ENCODE data around the gene FRMD4B. TPM values are rescaled to one million over a fixed set of nuclear protein-coding genes. Genes with fewer than 3 reads are reported as not detected.

Gene FRMD4B
- total and polyA plus RNA-seq, 2 donors (not counting 3 experiments of a cell fraction or from before 2014, with no cell fraction given), result 66.4 to 89.7 TPM

- FAIRE-seq (peak; percentile 95), DNase-seq (ENCODE audit: low read depth, low spot score) (peak; percentile 65)
- intact Hi-C loops (cut with micrococcal nuclease) (loop anchor here (1.0 to 5.0 kb wide), 8 partner anchors 39 to 510 kb away; partner anchors contain the start of gene LMOD3), dilution Hi-C loops (cut with MboI; ENCODE audit: extremely low pct_ligation_motif_present, low sequenced_read_pairs) (loop anchor here (25.0 kb wide), 1 partner anchor 251 kb away; no protein-coding TSS in a partner anchor)
- H3K4me3 ChIP-seq (replicated peaks in 1 of 3; ENCODE audit: insufficient read depth in 1 of 3, low read depth in 1 of 3, low read length in 3 of 3), result no peak overlapping the region
- ChIA-PET POLR2A (no interaction called here), CTCF (interaction anchor here (0.6 to 9.7 kb wide), 53 partner anchors 8 to 694 kb away, joined by 3 to 230 read pairs (median 4); partner anchors contain the start of genes FRMD4B and LMOD3)
- H3K27me3 ChIP-seq (ENCODE audit: control insufficient read depth in 2 of 2, insufficient read depth in 2 of 2, low read length in 2 of 2), result peaks cover 0 to 1% of the 10 kb centered on the region in 2 experiments
- H3K79me2 ChIP-seq (ENCODE audit: control insufficient read depth, insufficient read depth, low read length), result no peaks in the 10 kb centered on the region
- no peak overlapping the region for H2AFZ ChIP-seq (ENCODE audit: low read depth, low read length)
- no peak overlapping the region for H3K27ac ChIP-seq (ENCODE audit: insufficient read depth, low read depth, low read length)
- H4K20me1 ChIP-seq (replicated peaks; ENCODE audit: control insufficient read depth, extremely low read depth, insufficient read depth, low read length), result no peaks in the 10 kb centered on the region
- peak; percentile 75 for TF ChIP-seq CTCF (IDR thresholded peaks at IDR 0.05; ENCODE audit: extremely low read depth in 1 of 2, insufficient read depth in 1 of 2, low read depth in 1 of 2, low read length in 2 of 2)
- no peak for TF ChIP-seq POLR2A (IDR thresholded peaks at IDR 0.05; ENCODE audit: low read depth, low read length)
- no peak for TF ChIP-seq EZH2 (IDR thresholded peaks at IDR 0.05; ENCODE audit: borderline replicate concordance, low read depth, low read length, severe bottlenecking)
- no peak for TF ChIP-seq FOS (IDR thresholded peaks at IDR 0.05; ENCODE audit: borderline replicate concordance, insufficient read depth, low read length)
- TF ChIP-seq MAX (IDR thresholded peaks at IDR 0.05; ENCODE audit: insufficient read depth, insufficient read length), result no peak
- H3K9me1 ChIP-seq (replicated peaks; ENCODE audit: control insufficient read depth, extremely low read depth, insufficient read depth, low read length), result no peaks in the 10 kb centered on the region
- H3K9ac ChIP-seq (replicated peaks; ENCODE audit: extremely low read depth, insufficient read depth, low read length), result no peak overlapping the region
- no TSS peak for BruUV-seq (replicated peaks)
- no peaks in the 10 kb centered on the region for H3K4me1 ChIP-seq (ENCODE audit: control insufficient read depth, extremely low read depth, insufficient read depth, low read length)
- H3K9me3 ChIP-seq (replicated peaks; ENCODE audit: control insufficient read depth, insufficient read depth, low read length), result no peaks in the 10 kb centered on the region
- H3K36me3 ChIP-seq (ENCODE audit: control insufficient read depth in 2 of 2, extremely low read depth in 1 of 2, insufficient read depth in 2 of 2, low read length in 2 of 2), result no peaks in the 10 kb centered on the region
- no peak overlapping the region for H3K4me2 ChIP-seq (ENCODE audit: insufficient read depth, low read length)
These were observed 224.1 kb downstream of the FRMD4B start for GRCh38 chr3:69161587-69162307.

Data from endothelial cell of umbilical vein (primary cell).